Measurements from ENCODE around the gene S100G. TPM values are rescaled to one million over a fixed set of nuclear protein-coding genes. Genes with fewer than 3 reads are reported as not detected.

The S100G gene
- polyA plus RNA-seq, 3 donors, result not detected

DNA sequence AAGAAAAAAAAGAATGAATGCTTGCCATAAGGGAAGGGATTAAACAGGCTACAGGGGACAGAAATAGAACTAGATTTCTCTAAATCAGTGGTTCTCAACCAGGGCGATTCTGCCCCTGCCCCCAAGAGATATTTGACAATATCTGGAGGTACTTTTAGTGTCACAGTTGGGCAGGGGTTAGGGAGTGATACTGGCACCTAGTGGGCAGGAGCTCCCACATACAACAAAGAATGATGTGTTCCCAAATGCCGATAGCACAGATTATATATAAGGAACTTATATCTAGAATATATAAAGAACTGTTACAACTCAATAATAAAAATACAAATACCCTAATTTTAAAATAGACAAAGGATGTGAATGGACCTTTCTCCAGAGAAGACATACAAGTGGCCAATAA is 14.7 kb downstream of the S100G start:
- H3K27me3 Mint-ChIP-seq (ENCODE audit: low read depth in 3 of 3), result peaks cover 0 to 22% (median 0%) of the 10 kb centered on the region in 3 donors
- Histone ChIP-seq H3K27me3 (ENCODE audit: control insufficient read depth in 2 of 2, insufficient read depth in 2 of 2, low read length in 2 of 2) (peaks cover 0 to 2% of the 10 kb centered on the region in 2 donors), H4K20me1 (ENCODE audit: insufficient read depth, low read length) (no peaks in the 10 kb centered on the region), H3K9me3 (replicated peaks in 1 of 2; ENCODE audit: control insufficient read depth in 1 of 2, insufficient read depth in 1 of 2, low read length in 2 of 2) (no peaks in the 10 kb centered on the region), H3K4me3 (replicated peaks in 1 of 3; ENCODE audit: low read depth in 2 of 3, low read length in 3 of 3) (no peak overlapping the region), H3K27ac (ENCODE audit: low read depth in 1 of 2, low read length in 2 of 2) (no peak overlapping the region), H3K36me3 (replicated peaks in 1 of 2; ENCODE audit: control insufficient read depth in 1 of 2, insufficient read depth in 2 of 2, low read length in 2 of 2) (peaks cover 0 to 3% of the 10 kb centered on the region in 2 donors), H3K79me2 (ENCODE audit: insufficient read depth, low read length) (no peaks in the 10 kb centered on the region), H2AFZ (ENCODE audit: insufficient read depth, low read depth, low read length, poor library complexity, severe bottlenecking) (no peak overlapping the region), H3K9ac (ENCODE audit: insufficient read depth, low read length, poor library complexity, severe bottlenecking) (no peak overlapping the region), H3K4me1 (ENCODE audit: control insufficient read depth in 1 of 2, insufficient read depth in 2 of 2, low read length in 2 of 2) (no peaks in the 10 kb centered on the region), H3K4me2 (replicated peaks; ENCODE audit: extremely low read depth, low read length, poor library complexity, severe bottlenecking) (no peak overlapping the region)
- WGBS (ENCODE audit: insufficient coverage), result no CpG with 5 or more reads among the region's 2 CpGs
- TF ChIP-seq CTCF (IDR thresholded peaks at IDR 0.05), result no peak
- no peak for DNase-seq
- H3K4me1 Mint-ChIP-seq, result no peaks in the 10 kb centered on the region
- H3K36me3 Mint-ChIP-seq, result peaks cover 11 to 23% of the 10 kb centered on the region in 2 donors
- no peak overlapping the region for H3K4me3 Mint-ChIP-seq
- no peak overlapping the region for H3K27ac Mint-ChIP-seq
- intact Hi-C loops (cut with micrococcal nuclease), result no loop called here
- H3K9me3 Mint-ChIP-seq, result peaks cover 0 to 3% (median 0%) of the 10 kb centered on the region in 7 donors

- Histone ChIP-seq H3K36me3 (replicated peaks in 1 of 2; ENCODE audit: control insufficient read depth in 1 of 2, insufficient read depth in 2 of 2, low read length in 2 of 2) (peaks cover 0 to 3% of the 10 kb centered on the region in 2 donors), H3K4me2 (replicated peaks; ENCODE audit: extremely low read depth, low read length, poor library complexity, severe bottlenecking) (no peak overlapping the region), H3K9ac (ENCODE audit: insufficient read depth, low read length, poor library complexity, severe bottlenecking) (no peak overlapping the region), H4K20me1 (ENCODE audit: insufficient read depth, low read length) (no peaks in the 10 kb centered on the region), H3K27me3 (ENCODE audit: control insufficient read depth in 2 of 2, insufficient read depth in 2 of 2, low read length in 2 of 2) (peaks cover 0 to 2% of the 10 kb centered on the region in 2 donors), H2AFZ (ENCODE audit: insufficient read depth, low read depth, low read length, poor library complexity, severe bottlenecking) (no peak overlapping the region), H3K27ac (ENCODE audit: low read depth in 1 of 2, low read length in 2 of 2) (no peak overlapping the region), H3K4me3 (replicated peaks in 1 of 3; ENCODE audit: low read depth in 2 of 3, low read length in 3 of 3) (no peak overlapping the region), H3K9me3 (replicated peaks in 1 of 2; ENCODE audit: control insufficient read depth in 1 of 2, insufficient read depth in 1 of 2, low read length in 2 of 2) (no peaks in the 10 kb centered on the region), H3K79me2 (ENCODE audit: insufficient read depth, low read length) (no peaks in the 10 kb centered on the region), H3K4me1 (ENCODE audit: control insufficient read depth in 1 of 2, insufficient read depth in 2 of 2, low read length in 2 of 2) (no peaks in the 10 kb centered on the region)
- Mint-ChIP-seq H3K9me3 (peaks cover 0 to 3% (median 0%) of the 10 kb centered on the region in 7 donors), H3K4me1 (no peaks in the 10 kb centered on the region), H3K4me3 (no peak overlapping the region), H3K36me3 (peaks cover 13 to 23% of the 10 kb centered on the region in 2 donors), H3K27ac (no peak overlapping the region), H3K27me3 (ENCODE audit: low read depth in 3 of 3) (peaks cover 0 to 25% (median 0%) of the 10 kb centered on the region in 3 donors)
- DNase-seq, result no peak
- no CpG with 5 or more reads among the region's 2 CpGs for WGBS (ENCODE audit: insufficient coverage)
- intact Hi-C loops (cut with micrococcal nuclease), result no loop called here
- TF ChIP-seq CTCF (IDR thresholded peaks at IDR 0.05), result no peak
These were observed 15.1 kb downstream of the S100G start for GRCh38 chrX:16665089-16665488.
